SK-N-SH (cell line): ENCODE measurements around the gene PCOLCE2.

Experiments used
- CTCF ChIP-seq: fragments of 200-600 bp; sonication (generic); IDR thresholded peaks from 2 replicates; pipeline ENCODE4 v1.6.1; 2017; ENCODE audit warnings: antibody characterized with exemption, mild to moderate bottlenecking, moderate library complexity
- ZBTB33 ChIP-seq: IDR thresholded peaks from 2 replicates; pipeline ENCODE4 v1.4.0; 2012; ENCODE audit warnings: low read depth, borderline replicate concordance

GRCh38 chr3:142846779-142847577 is 41.9 kb downstream of the PCOLCE2 start:
- TF ChIP-seq CTCF (no peak), ZBTB33 (no peak)
